ENCODE results near the gene ERCC6. TPM values are rescaled to one million over a fixed set of nuclear protein-coding genes. Genes with fewer than 3 reads are reported as not detected.

The ERCC6 gene
- total RNA-seq, 1 experiment from 2014 or later, result 5.3 TPM

Other genes starting within 250 kb of the ERCC6 start
- gene C10orf71, start 240.0 kb downstream of the ERCC6 start, total RNA-seq (2014; rRNA removed; shearing (Covaris generic)), result not detected in 2 replicates
- not detected in 2 replicates for gene DRGX, start 143.0 kb downstream of the ERCC6 start, total RNA-seq (2014; rRNA removed; shearing (Covaris generic))
- not detected in 2 replicates for gene SLC18A3, start 71.2 kb upstream of the ERCC6 start, total RNA-seq (2014; rRNA removed; shearing (Covaris generic))
- gene CHAT, start 74.9 kb upstream of the ERCC6 start, total RNA-seq (2014; rRNA removed; shearing (Covaris generic)), result not detected in 2 replicates
- not detected in 2 replicates for gene C10orf53, start 140.5 kb upstream of the ERCC6 start, total RNA-seq (2014; rRNA removed; shearing (Covaris generic))
- gene OGDHL, start 223.2 kb upstream of the ERCC6 start, total RNA-seq (2014; rRNA removed; shearing (Covaris generic)), result 0.08 and 0.18 TPM in 2 replicates

All from HT-29 (cell line).